HG03354 (cell line): ENCODE results near the gene SCGB1D2.
"Not testable (repeated sequence)": the region's sequence is repeated elsewhere in the genome, so short reads cannot be mapped to it uniquely, and the experiment has no call there.

Experiments used
- ATAC-seq: cut with Tn5 transposase; IDR thresholded peaks from one replicate; pipeline ENCODE4 v1.9.1; 2021; ENCODE audit warnings: mild to moderate bottlenecking; ENCODE audit not compliant: unreplicated experiment, poor library complexity, severe bottlenecking

Gene SCGB1D2

DNA sequence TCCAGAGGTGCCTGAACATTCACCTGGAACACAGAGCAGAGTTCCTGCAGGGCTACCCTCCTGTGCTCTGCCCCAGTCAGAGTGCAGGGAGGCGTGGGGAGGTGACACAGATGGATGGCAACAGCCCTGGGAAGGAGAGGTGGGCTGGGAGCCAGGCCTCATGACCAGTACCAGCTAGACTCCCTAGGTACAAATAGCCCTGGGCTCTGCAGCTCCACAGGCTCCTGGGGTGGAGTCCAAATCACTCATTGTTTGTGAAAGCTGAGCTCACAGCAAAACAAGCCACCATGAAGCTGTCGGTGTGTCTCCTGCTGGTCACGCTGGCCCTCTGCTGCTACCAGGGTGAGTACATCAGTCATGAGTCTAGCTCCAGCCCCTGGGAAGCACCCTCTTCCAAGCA is at the start of gene SCGB1D2:
TSS of gene SCGB1D2 (plus strand) at position 219 of the 400 bp plus-strand sequence. CDS start at position 288, 69 bp downstream.
- no peak for ATAC-seq

DNA sequence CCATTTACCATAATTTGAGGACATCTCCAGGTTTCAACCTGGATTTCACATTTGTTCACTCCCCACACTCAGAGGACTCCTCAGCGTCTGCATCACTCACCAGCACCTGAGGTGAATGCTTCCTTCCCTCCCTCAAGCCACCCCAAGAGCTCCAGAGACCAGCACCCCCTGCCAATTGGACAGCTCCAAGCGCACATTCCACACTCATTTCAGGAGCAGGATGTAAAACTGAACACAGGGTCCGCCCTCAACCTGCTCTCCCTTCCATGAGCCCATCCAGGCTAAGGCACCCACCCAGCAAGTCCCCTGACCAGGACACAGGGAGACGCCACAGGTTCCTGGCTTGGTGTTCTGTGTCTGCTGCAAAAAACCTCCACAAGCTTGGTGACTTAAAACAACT is 48.1 kb upstream of the SCGB1D2 start:
- ATAC-seq: no peak

GRCh38 chr11:62195010-62195409 is 47.0 kb upstream of the SCGB1D2 start:
- not testable (repeated sequence) for ATAC-seq

DNA sequence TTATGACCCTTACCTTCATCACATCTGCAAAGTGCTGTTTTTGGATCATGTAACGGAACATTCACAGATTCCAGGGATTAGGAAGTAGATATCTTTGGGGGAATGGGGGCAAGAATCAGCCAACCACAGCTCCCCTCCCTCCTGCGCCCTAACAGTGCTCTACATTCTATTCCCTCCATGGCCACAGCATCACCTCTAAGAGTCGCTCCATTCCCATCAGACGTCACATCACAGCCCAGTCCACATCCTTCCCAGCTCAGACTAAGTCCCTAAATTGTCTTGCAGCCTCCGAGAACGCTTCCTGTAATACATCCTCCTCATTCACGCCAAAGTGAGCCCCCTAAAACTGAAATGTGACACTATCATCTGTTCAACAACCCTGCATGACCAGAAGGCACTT is 46.1 kb upstream of the SCGB1D2 start:
- ATAC-seq: no peak

GRCh38 chr11:62197400-62197799 is 44.6 kb upstream of the SCGB1D2 start:
- not testable (repeated sequence) for ATAC-seq

- no peak for ATAC-seq
Observed at GRCh38 chr11:62201376-62201775, 40.7 kb upstream of the SCGB1D2 start.

DNA sequence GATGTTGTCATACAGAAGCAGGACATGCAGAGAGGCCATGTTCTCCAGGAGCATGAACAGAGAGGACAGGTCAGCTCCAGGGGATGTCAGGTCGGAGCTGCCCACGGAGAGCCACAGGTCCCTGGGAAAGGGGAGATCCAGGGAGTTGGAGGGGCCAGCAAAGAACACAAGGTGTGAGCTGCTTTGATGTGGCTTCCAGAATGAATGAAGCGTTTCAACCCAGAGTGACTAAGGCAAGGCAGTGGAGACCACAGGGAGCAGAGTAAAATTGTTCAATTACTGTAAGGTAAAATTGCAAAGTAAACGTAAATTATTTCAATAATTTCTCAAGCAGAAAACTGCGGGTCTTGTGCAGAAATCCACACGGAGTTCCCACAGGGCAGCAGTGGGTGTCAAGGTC is 39.1 kb upstream of the SCGB1D2 start:
- no peak for ATAC-seq

- ATAC-seq: no peak
Observed at GRCh38 chr11:62204430-62204829, 37.6 kb upstream of the SCGB1D2 start.

- no peak for ATAC-seq
Observed at GRCh38 chr11:62205441-62205840, 36.6 kb upstream of the SCGB1D2 start.

GRCh38 chr11:62206276-62207066 is 35.6 kb upstream of the SCGB1D2 start:
- ATAC-seq: not testable (repeated sequence)

DNA sequence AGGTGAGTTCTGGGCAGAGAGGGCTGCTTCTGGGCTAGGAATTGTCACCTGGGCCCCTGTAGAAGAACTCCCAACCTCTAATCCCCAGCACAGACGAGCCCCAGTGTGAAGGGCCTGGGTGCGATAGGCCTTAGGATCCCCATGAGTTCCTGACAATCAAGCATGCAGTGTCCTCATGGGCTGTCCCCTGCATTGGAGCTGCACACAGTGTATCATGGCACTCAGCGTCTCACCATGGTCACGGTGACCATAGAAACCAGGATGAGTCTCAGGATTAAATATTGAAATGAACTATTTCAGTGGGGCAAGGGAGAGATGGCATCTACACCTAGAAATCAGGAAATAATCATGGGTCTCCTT is 33.3 kb upstream of the SCGB1D2 start:
- no peak for ATAC-seq

GRCh38 chr11:62217191-62217748 is 24.8 kb upstream of the SCGB1D2 start:
- ATAC-seq: no peak

GRCh38 chr11:62221498-62221897 is 20.5 kb upstream of the SCGB1D2 start:
- no peak for ATAC-seq

DNA sequence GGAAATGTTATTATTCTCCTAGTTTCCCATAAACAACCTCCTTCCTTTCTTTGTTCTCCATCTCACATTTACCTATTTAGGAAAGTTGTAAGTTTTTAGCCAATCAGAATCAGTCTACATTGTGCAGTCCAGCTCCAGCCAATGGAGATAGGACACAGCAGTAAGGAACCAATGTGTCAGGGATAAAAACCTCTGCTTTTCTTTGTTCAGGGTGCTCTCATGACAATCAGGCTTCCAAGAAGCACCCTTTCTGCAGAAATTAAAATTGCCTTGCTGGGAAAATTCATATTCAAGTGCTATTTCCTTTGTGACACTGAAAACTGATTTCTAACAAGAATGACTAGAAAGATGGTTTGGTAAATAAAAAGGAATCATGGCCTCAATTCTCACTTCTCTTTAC is 18.9 kb upstream of the SCGB1D2 start:
- no peak for ATAC-seq

DNA sequence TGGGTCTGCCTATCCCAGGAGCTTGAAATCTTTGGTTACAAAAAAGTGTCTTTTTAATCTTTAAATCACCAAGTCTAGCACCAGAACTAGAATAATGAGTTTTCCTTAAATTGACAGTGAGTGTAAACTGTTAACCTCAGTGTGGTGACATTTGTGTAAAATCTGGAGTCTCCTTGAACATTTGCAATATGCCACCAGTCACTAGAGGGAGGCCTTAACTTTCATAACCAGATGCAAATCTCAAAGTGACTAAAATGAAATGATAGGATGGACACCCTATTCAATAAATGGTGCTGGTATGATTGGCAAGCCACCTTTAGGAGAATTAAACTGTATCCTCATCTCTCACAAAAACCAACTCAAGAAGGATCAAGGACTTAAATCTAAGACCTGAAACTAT is 8.3 kb upstream of the SCGB1D2 start:
- ATAC-seq: no peak

GRCh38 chr11:62236187-62236586 is 5.9 kb upstream of the SCGB1D2 start:
- no peak for ATAC-seq

GRCh38 chr11:62237499-62237898 is 4.5 kb upstream of the SCGB1D2 start:
- no peak for ATAC-seq

DNA sequence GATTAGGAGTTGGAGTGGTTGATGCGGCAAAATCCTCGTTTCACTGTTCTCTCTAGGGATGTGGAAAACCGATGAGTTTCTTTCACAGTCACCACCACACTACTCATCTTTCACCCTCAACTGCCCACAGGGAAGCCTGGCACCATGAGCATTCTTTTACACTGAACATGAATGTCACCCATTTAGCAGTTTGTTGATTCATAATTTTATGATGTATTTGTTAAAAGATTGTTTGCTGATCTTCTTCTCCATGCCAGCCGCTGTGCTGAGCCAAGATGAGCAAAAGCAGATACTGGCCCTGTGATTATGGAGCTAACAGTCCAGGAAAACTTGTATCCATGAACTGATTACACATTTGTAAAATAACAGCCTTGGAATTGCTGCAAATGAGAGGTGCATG is 3.9 kb upstream of the SCGB1D2 start:
- ATAC-seq: no peak

DNA sequence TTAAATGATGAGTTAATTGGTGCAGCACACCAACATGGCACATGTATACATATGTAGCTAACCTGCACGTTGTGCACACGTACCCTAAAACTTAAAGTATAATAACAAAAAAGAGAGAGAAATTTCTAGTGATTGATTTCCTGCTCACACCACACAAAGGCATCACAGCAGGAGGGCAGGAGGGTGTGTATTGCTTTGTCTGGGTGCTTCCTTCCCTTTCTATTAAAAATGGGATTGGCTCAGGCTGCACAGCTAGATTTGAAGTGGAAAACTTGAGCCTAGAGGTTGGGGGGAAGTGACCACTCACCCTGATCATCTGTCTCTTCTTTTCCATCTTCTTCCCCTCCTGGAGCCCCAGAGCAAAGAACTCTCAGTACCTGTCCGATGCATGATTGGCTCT is 944 bp upstream of the SCGB1D2 start:
- ATAC-seq: no peak

DNA sequence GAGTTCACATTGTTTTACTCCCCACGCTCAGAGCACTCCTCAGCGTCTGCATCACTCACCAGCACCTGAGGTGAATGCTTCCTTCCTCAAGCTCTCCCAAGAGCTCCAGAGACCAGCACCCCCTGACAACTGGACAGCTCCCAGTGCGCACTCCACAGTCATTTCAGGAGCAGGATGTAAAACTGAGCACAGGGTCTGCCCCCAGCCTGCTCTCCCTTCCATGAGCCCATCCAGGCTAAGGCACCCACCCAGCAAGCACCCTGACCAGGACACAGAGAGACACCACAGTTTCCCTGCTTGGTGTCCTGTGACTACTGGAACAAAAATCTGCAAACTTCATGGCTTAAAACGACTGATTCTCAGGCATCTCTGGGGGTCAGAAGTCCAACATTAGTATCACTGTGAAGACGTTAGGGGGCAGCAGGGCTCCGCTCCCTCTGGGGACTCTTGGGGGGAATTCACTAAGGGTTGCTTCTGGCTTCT is 3.3 kb downstream of the SCGB1D2 start:
- no peak for ATAC-seq

- no peak for ATAC-seq
Observed at GRCh38 chr11:62251698-62252097, 9.7 kb downstream of the SCGB1D2 start.
